ENCODE measurements around the gene ULK3.

The ULK3 gene

GRCh38 chr15:74828835-74829234 lies 14.1 kb downstream of the ULK3 start:
- Histone ChIP-seq H3K4me3 (IDR thresholded peaks at IDR 0.05; ENCODE audit: insufficient read depth, low read depth, low read length) (no peak overlapping the region), H3K9ac (no peak overlapping the region), H3K27me3 (ENCODE audit: insufficient read depth, low read depth) (peaks cover 57% of the 10 kb centered on the region), H3K27ac (no peak overlapping the region), H2AFZ (ENCODE audit: low read depth) (no peak overlapping the region), H3K4me1 (ENCODE audit: low read depth, poor library complexity, severe bottlenecking) (no peaks in the 10 kb centered on the region), H4K20me1 (ENCODE audit: insufficient read depth) (no peaks in the 10 kb centered on the region), H3K79me2 (ENCODE audit: insufficient read depth, low read depth) (no peaks in the 10 kb centered on the region), H3K4me2 (no peak overlapping the region), H3K36me3 (ENCODE audit: insufficient read depth) (no peaks in the 10 kb centered on the region)
- no peak for TF ChIP-seq CTCF (conservative IDR thresholded peaks at IDR 0.05; ENCODE audit: low read depth, low read length)

GRCh38 chr15:74827614-74828013 lies 15.3 kb downstream of the ULK3 start:
- H3K4me3 ChIP-seq (IDR thresholded peaks at IDR 0.05; ENCODE audit: insufficient read depth, low read depth, low read length), result no peak overlapping the region
- no peaks in the 10 kb centered on the region for H3K36me3 ChIP-seq (ENCODE audit: insufficient read depth)
- no peak overlapping the region for H3K27ac ChIP-seq
- H3K27me3 ChIP-seq (ENCODE audit: insufficient read depth, low read depth), result peaks cover 66% of the 10 kb centered on the region
- no peaks in the 10 kb centered on the region for H4K20me1 ChIP-seq (ENCODE audit: insufficient read depth)
- no peaks in the 10 kb centered on the region for H3K4me1 ChIP-seq (ENCODE audit: low read depth, poor library complexity, severe bottlenecking)
- no peak for TF ChIP-seq CTCF (conservative IDR thresholded peaks at IDR 0.05; ENCODE audit: low read depth, low read length)
- no peak overlapping the region for H2AFZ ChIP-seq (ENCODE audit: low read depth)
- H3K79me2 ChIP-seq (ENCODE audit: insufficient read depth, low read depth), result no peaks in the 10 kb centered on the region
- no peak overlapping the region for H3K4me2 ChIP-seq
- no peak overlapping the region for H3K9ac ChIP-seq

GRCh38 chr15:74826921-74827320 lies 16.0 kb downstream of the ULK3 start:
- Histone ChIP-seq H3K4me1 (ENCODE audit: low read depth, poor library complexity, severe bottlenecking) (no peaks in the 10 kb centered on the region), H3K27me3 (ENCODE audit: insufficient read depth, low read depth) (peaks cover 67% of the 10 kb centered on the region), H3K79me2 (ENCODE audit: insufficient read depth, low read depth) (no peaks in the 10 kb centered on the region), H3K4me3 (IDR thresholded peaks at IDR 0.05; ENCODE audit: insufficient read depth, low read depth, low read length) (no peak overlapping the region), H3K4me2 (no peak overlapping the region), H3K9ac (no peak overlapping the region), H4K20me1 (ENCODE audit: insufficient read depth) (no peaks in the 10 kb centered on the region), H3K36me3 (ENCODE audit: insufficient read depth) (no peaks in the 10 kb centered on the region), H2AFZ (ENCODE audit: low read depth) (no peak overlapping the region), H3K27ac (no peak overlapping the region)
- no peak for TF ChIP-seq CTCF (conservative IDR thresholded peaks at IDR 0.05; ENCODE audit: low read depth, low read length)

- Histone ChIP-seq H3K4me2 (no peak within 1 kb of the TSS), H4K20me1 (ENCODE audit: insufficient read depth) (no peaks in the 10 kb centered on the region), H3K27ac (no peak within 1 kb of the TSS), H3K4me3 (IDR thresholded peaks at IDR 0.05; ENCODE audit: insufficient read depth, low read depth, low read length) (no peak within 1 kb of the TSS), H3K79me2 (ENCODE audit: insufficient read depth, low read depth) (no peaks in the 10 kb centered on the region), H3K36me3 (ENCODE audit: insufficient read depth) (no peaks in the 10 kb centered on the region), H3K27me3 (ENCODE audit: insufficient read depth, low read depth) (peaks cover 67% of the 10 kb centered on the region), H3K9ac (no peak within 1 kb of the TSS), H3K4me1 (ENCODE audit: low read depth, poor library complexity, severe bottlenecking) (no peaks in the 10 kb centered on the region), H2AFZ (ENCODE audit: low read depth) (no peak within 1 kb of the TSS)
- TF ChIP-seq CTCF (conservative IDR thresholded peaks at IDR 0.05; ENCODE audit: low read depth, low read length), result no peak
Measured at GRCh38 chr15:74826364-74826819, 16.6 kb downstream of the ULK3 start, which contains the start of gene CPLX3. CPLX3 (plus strand) TSS chr15:74826627; CDS start chr15:74826704, 77 bp downstream.

Measured in KMS-11 (cell line).